C4-2B (cell line): ENCODE measurements around the gene EHBP1L1.

ENCODE experiments used
- ZFX ChIP-seq: fragments of 450-650 bp; IDR thresholded peaks from 2 replicates; pipeline ENCODE4 v1.6.1; 2017
- TF ChIP-seq, protein P1 (sequence below): fragments of 450-650 bp; conservative IDR thresholded peaks from 2 replicates; pipeline ENCODE4 v1.5.1; 2017; ENCODE audit warnings: mild to moderate bottlenecking

DNA sequence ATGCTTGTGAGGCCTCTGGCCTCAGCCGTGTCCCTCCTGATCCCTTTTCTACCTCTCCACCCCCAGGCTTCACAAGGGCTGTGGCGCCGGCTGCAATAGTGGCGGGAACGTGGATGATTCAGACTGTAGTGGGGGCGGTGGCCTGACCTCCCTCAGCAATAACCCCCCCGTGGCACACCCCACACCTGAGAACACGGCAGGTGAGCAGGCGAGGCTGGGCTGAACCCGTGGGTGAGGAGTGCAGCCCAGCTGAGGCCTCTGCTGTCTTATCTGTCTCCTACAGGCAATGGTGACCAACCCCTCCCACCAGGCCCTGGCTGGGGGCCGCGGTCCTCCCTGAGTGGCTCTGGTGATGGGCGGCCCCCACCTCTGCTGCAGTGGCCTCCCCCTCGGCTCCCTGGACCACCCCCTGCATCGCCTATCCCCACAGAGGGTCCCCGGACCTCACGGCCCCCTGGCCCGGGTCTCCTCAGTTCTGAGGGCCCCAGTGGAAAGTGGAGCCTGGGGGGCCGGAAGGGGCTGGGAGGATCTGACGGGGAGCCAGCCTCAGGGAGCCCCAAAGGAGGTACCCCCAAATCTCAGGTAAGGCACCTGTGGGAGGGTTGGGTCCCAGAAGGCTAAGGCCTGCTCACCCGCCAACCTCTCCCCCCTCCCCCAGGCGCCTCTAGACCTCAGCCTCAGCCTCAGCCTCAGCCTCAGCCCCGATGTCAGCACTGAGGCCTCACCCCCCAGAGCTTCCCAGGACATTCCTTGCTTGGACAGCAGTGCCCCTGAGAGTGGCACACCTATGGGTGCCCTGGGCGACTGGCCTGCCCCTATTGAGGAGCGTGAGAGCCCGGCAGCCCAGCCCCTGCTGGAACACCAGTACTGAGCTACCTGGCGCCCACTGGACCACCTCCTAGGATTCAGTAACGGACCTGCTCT, 60.5 kb downstream of the EHBP1L1 start:
- TF ChIP-seq, protein P1, sequence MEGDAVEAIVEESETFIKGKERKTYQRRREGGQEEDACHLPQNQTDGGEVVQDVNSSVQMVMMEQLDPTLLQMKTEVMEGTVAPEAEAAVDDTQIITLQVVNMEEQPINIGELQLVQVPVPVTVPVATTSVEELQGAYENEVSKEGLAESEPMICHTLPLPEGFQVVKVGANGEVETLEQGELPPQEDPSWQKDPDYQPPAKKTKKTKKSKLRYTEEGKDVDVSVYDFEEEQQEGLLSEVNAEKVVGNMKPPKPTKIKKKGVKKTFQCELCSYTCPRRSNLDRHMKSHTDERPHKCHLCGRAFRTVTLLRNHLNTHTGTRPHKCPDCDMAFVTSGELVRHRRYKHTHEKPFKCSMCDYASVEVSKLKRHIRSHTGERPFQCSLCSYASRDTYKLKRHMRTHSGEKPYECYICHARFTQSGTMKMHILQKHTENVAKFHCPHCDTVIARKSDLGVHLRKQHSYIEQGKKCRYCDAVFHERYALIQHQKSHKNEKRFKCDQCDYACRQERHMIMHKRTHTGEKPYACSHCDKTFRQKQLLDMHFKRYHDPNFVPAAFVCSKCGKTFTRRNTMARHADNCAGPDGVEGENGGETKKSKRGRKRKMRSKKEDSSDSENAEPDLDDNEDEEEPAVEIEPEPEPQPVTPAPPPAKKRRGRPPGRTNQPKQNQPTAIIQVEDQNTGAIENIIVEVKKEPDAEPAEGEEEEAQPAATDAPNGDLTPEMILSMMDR = no peak
- TF ChIP-seq ZFX = no peak
